PC-9 (cell line): ENCODE measurements around the gene OR2G2.

Experiments
- CTCF ChIP-seq: fragments of 200-600 bp; sonication (generic); conservative IDR thresholded peaks from 2 replicates; pipeline ENCODE4 v1.6.1; 2017; ENCODE audit warnings: mixed run types, antibody characterized with exemption, mild to moderate bottlenecking, moderate library complexity
- EZH2 ChIP-seq: fragments of 200-600 bp; sonication (generic); IDR thresholded peaks from 2 replicates; pipeline ENCODE4 v1.8.0; 2017; ENCODE audit warnings: antibody characterized with exemption, low read depth

- TF ChIP-seq CTCF (no peak), EZH2 (no peak)
Observed at GRCh38 chr1:247605286-247605685, 17.1 kb downstream of the OR2G2 start, which contains the start of gene OR2G3.
